Stimulated activated CD8-positive, alpha-beta memory T cell treated with anti-CD3 and anti-CD28 coated beads, Interleukin-7, amount 100 ng/mL, for 48 hours (primary cell): Measurements from ENCODE around the gene TPD52L2.

Experiments used
- DNase-seq, 2 donors: peaks; one replicate each; pipeline ENCODE4 v3.0.0-alpha.2; 2020; ENCODE audit warnings: low read depth in 1 of 2; ENCODE audit errors: extremely low read depth in 1 of 2

TPD52L2 gene

GRCh38 chr20:63930971-63931553 lies 66.0 kb downstream of the TPD52L2 start:
- no peak for DNase-seq

DNA sequence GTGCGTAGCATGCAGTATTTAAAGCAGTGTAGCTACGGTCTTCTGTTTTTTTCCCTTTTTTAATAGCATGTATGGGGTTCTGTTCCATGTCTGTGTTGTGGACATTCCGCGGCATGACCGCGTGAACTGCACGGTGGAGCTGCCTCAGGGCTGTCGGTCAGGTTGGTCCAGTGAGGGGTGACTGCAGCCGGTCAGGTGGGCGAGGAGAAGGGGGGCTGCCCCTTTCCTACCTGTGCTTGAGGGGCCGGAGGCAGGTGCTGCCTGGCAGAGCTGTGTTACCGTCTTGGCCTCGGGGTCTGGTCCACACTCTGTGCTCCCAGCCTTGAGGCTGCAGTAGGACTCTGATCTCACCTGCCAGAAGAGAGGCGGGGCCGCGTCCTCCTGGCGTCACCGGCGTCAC lies 66.7 kb downstream of the TPD52L2 start:
- DNase-seq, result no peak

- no peak for DNase-seq
Measured at GRCh38 chr20:63932606-63933160, 67.6 kb downstream of the TPD52L2 start.

DNA sequence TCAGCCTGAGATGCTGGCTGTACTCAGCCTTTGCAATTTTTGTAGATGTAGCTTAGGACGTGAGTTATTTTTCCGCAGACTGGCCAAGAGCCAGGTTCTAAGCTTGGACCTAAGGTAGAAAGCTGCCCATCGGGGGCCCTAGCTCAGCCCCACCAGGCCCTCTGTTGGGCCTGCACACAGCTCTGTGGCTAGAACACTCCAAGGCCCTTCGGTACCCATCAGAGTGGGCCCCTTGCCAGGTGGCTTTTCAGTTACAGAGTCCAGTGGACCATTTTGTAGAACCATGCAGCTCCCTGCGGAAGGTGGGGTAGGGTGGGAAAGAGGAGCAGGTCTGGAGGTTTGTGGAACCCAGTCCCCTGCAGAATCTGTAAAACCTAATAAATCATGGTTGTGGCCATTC lies 68.6 kb downstream of the TPD52L2 start:
- no peak for DNase-seq

DNA sequence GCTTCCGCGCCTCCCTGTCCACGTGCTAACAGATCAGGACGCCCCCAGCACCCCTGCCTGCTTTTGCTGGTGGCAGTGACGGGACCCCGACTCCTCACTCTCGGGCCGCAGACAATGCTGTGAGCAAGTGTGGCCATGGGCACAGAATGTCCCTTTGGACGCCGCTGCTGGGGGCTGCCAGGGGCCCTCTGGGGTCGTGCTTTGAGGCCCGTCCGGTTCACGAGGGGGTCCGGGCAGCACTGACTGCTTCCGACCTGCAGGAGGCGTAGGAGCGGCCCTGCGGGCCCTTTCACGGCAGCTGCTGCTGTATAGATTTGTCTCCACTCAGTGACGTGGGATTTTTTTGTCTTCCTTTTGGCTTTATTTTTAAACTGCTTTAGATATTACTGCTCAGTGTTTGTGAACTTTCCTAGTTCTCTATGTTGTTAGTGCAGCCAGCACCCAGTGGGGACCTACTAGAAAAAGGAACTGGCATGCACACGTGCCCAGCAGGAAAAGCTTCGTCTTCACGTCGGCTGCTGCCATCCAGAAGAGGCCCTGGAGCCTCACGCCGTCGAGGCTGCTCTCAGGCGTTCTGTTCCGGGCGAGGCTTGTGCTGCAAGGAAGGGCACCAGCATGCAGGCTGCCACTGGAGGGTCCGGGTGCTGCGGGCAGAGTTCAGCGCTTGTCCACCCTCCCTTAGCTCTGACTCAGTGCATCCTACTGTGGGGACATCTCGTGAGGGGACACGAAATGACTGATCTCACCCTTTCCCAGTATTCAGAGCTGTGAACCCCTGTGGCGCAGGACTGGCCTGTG lies 69.4 kb downstream of the TPD52L2 start:
- DNase-seq, result no peak

DNA sequence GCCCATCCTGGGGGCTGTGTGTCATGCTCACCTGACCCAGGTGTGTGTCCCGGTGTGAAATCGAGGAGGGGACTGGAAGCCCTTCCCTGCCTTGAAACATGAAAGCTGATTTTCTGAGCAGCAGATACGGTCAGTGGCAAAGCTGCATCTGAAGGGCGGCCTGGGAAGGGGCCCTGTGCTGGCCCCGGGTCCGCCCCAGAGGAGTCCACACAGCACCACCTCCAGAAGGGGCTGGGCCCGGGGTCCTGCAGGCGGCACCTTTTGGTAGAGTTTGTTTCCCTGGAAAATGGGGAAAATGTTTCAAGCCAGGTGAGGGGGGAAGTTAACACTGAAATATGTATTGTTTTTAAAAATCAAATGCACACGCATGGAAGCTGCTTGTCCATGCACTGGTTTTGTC lies 70.4 kb downstream of the TPD52L2 start:
- no peak for DNase-seq

GRCh38 chr20:63937596-63937995 lies 72.5 kb downstream of the TPD52L2 start:
- DNase-seq, result no peak

- no peak for DNase-seq
Measured at GRCh38 chr20:63939061-63939935, 74.2 kb downstream of the TPD52L2 start.

- no peak for DNase-seq
Measured at GRCh38 chr20:63940071-63940471, 75.0 kb downstream of the TPD52L2 start.

- no peak for DNase-seq
Measured at GRCh38 chr20:63940472-63941266, 75.6 kb downstream of the TPD52L2 start.
